HL-60 (cell line): ENCODE results near the gene ETNK2.

Source experiments
- DNase-seq, 2 experiments: peaks; one replicate each; pipeline ENCODE4 v3.0.0-alpha.2; 2010 to 2020; ENCODE audit warnings: low read depth in 1 of 2, low spot score in 1 of 2
- H3K27ac ChIP-seq: fragments of 250-450 bp; sonication (Bioruptor Pico); replicated peaks from 2 replicates; pipeline ENCODE4 v1.5.1; 2020; ENCODE audit warnings: mild to moderate bottlenecking, moderate library complexity
- H3K27me3 ChIP-seq: fragments of 250-450 bp; sonication (Bioruptor Pico); 2 replicates; pipeline ENCODE4 v1.5.1; 2021; ENCODE audit warnings: mild to moderate bottlenecking, moderate library complexity; ENCODE audit not compliant: insufficient read depth, poor library complexity, severe bottlenecking
- H3K4me3 ChIP-seq: replicated peaks from 2 replicates; pipeline ENCODE4 v1.5.1; 2011; ENCODE audit warnings: mild to moderate bottlenecking, control low read depth, low read length; ENCODE audit not compliant: insufficient read depth
- CTCF ChIP-seq: IDR thresholded peaks from one replicate; pipeline ENCODE4 v1.5.1; 2011; ENCODE audit warnings: low read length, control low read depth, inconsistent platforms; ENCODE audit not compliant: insufficient read depth
- GABPA ChIP-seq: IDR thresholded peaks from 2 replicates; pipeline ENCODE4 v1.6.1; 2012; ENCODE audit warnings: low read depth
- POLR2AphosphoS5 ChIP-seq: IDR thresholded peaks from 2 replicates; pipeline ENCODE4 v1.6.1; 2012; ENCODE audit warnings: low read depth
- SPI1 ChIP-seq: IDR thresholded peaks from 2 replicates; pipeline ENCODE4 v1.6.1; 2012; ENCODE audit warnings: low read depth, mild to moderate bottlenecking, borderline replicate concordance
- TF ChIP-seq, protein P1 (sequence below): IDR thresholded peaks from 2 replicates; pipeline ENCODE4 v1.6.1; 2012; ENCODE audit warnings: low read depth; ENCODE audit not compliant: insufficient replicate concordance

ETNK2 gene

DNA sequence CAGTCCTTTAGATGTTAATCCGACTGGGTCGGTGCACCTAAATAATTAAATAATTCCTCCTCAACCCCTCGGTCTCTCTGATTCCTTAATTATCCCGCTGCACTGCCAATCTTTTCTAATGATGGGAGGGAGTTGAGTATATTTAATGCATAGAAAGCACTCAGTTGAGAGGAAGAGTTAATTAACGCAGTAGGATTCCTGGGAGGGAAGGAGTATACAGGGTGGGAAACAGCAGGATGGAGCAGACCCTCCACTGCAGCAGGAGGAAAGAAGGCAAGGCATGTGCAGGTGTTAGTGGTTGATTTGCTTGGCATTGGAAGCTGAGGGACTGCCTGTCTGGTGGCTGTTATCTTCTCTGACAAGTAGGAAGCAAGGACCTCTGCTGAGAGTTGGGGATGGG, 24.2 kb upstream of the ETNK2 start:
- H3K4me3 ChIP-seq, result no peak overlapping the region
- no peak for DNase-seq
- H3K27me3 ChIP-seq, result peaks cover 2% of the 10 kb centered on the region
- TF ChIP-seq SPI1 (no peak), GABPA (no peak), CTCF (no peak), POLR2AphosphoS5 (no peak)
- TF ChIP-seq, protein P1, sequence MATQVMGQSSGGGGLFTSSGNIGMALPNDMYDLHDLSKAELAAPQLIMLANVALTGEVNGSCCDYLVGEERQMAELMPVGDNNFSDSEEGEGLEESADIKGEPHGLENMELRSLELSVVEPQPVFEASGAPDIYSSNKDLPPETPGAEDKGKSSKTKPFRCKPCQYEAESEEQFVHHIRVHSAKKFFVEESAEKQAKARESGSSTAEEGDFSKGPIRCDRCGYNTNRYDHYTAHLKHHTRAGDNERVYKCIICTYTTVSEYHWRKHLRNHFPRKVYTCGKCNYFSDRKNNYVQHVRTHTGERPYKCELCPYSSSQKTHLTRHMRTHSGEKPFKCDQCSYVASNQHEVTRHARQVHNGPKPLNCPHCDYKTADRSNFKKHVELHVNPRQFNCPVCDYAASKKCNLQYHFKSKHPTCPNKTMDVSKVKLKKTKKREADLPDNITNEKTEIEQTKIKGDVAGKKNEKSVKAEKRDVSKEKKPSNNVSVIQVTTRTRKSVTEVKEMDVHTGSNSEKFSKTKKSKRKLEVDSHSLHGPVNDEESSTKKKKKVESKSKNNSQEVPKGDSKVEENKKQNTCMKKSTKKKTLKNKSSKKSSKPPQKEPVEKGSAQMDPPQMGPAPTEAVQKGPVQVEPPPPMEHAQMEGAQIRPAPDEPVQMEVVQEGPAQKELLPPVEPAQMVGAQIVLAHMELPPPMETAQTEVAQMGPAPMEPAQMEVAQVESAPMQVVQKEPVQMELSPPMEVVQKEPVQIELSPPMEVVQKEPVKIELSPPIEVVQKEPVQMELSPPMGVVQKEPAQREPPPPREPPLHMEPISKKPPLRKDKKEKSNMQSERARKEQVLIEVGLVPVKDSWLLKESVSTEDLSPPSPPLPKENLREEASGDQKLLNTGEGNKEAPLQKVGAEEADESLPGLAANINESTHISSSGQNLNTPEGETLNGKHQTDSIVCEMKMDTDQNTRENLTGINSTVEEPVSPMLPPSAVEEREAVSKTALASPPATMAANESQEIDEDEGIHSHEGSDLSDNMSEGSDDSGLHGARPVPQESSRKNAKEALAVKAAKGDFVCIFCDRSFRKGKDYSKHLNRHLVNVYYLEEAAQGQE, result no peak
- no peak overlapping the region for H3K27ac ChIP-seq

GRCh38 chr1:204174958-204175357, 23.1 kb upstream of the ETNK2 start:
- Histone ChIP-seq H3K27me3 (peaks cover 2% of the 10 kb centered on the region), H3K4me3 (no peak overlapping the region), H3K27ac (no peak overlapping the region)
- DNase-seq, result no peak
- TF ChIP-seq CTCF (no peak), POLR2AphosphoS5 (no peak), SPI1 (no peak), GABPA (no peak)
- TF ChIP-seq, protein P1, result no peak

DNA sequence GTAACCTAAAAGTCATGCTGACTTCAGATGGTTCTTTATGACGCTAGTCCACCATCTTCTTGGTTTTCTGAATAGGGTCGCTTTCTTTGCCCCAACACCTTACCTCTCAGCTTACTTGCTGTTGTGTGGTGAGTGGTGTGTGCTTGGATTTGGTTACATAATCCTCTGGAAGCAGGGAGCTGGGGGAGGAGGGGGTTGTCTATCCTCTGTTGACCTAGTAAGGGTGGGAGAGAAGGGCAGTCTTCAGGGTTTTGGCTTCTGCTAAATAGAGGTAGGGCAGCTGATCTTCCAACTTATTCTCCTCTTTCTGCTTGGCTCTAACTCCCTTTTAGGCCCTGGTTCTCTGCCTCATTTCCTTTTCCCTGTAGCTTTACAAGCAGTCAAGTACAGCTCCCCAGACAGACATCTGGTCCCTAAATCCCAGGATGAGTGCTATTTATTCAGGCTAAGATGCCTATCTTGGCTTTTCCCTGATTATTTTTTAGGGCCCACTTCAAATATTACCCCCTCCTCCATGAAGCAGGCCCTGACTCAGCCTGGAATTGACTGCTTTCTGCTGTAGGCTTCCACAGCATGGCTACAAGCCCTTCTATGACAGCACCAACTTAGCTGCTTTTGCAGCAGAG, 20.7 kb upstream of the ETNK2 start:
- no peaks in the 10 kb centered on the region for H3K27me3 ChIP-seq
- no peak for DNase-seq
- TF ChIP-seq, protein P1, result no peak
- no peak for TF ChIP-seq SPI1
- no peak for TF ChIP-seq POLR2AphosphoS5
- TF ChIP-seq CTCF, result no peak
- TF ChIP-seq GABPA, result no peak
- no peak overlapping the region for H3K4me3 ChIP-seq
- no peak overlapping the region for H3K27ac ChIP-seq
